HL-60/S4 (cell line): ENCODE data around the gene ANKRD66.
"Not testable (repeated sequence)": the region's sequence is repeated elsewhere in the genome, so short reads cannot be mapped to it uniquely, and the experiment has no call there.

Source experiments
- in situ Hi-C: fragments of 300-500 bp; cut with MboI; formaldehyde crosslinking; loops from 2 replicates; pipeline ENCODE4 v1.14.3; 2022; ENCODE audit warnings: low sequenced_read_pairs

Gene ANKRD66

GRCh38 chr6:46746696-46747095 lies at the start of gene ANKRD66:
Gene ANKRD66 (plus strand): TSS chr6:46746933. CDS start chr6:46751949, 5,016 bp downstream.
- in situ Hi-C loops = no loop called here

DNA sequence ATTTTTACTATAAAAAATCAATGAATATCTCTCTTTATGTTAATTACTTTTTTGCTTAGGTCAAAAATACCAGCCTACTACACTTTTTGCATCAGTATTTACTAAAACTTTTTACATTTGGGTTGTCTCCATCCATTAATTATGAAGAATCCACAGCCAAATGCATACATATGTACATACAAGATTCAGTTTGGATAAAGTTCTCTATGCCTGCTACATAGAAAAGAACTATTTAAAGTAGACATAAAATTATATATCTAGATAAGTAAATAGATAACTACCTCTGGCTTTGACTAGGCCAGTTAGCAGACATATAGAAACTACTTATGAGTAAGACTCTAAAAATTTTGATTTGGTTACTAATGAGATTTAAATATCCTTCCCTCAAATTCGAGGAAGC lies 46.8 kb upstream of the ANKRD66 start:
- in situ Hi-C loops = no loop called here

- in situ Hi-C loops = no loop called here
Measured at GRCh38 chr6:46704562-46704961, 42.2 kb upstream of the ANKRD66 start.

DNA sequence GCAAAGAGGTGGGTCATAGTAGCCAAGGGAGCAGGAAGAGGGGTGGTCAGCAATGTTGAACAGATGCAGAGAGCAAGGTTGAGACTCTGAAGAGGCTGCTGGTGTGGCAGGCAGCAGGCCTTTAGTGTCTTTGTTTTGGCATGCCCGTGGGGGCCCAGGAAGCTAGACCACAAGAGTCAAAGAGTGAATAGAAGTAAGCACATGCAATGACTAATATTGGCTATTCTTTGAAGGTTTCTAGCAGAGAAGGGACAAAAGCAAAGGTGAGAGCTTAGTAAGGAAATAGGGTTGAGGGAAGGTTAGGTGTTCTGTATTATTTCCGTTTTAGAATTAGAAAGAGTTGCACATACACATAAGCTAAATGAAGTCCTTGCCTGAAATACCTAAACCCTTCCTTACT lies 40.3 kb upstream of the ANKRD66 start:
- in situ Hi-C loops = no loop called here

DNA sequence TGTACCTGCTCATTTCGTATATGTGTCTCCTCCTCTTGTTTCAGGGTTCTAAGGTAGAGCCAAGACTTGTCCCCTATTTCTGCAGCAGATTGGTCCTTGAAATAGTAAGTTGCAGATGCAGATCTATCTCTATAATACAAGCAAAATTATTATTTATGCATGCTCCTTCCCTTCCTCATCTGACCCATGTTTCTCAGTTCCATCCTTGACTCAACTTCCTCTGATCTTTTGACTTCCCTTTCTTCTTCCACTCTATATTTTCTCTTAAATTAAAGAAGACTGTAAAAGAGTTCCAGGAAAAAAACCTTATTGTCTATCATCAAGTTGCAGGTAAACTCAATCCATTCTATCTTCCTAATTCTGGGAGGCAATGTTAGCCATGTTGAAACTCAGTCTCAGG lies 35.2 kb upstream of the ANKRD66 start:
- in situ Hi-C loops = no loop called here

GRCh38 chr6:46715141-46715540 lies 31.6 kb upstream of the ANKRD66 start:
- in situ Hi-C loops = no loop called here

DNA sequence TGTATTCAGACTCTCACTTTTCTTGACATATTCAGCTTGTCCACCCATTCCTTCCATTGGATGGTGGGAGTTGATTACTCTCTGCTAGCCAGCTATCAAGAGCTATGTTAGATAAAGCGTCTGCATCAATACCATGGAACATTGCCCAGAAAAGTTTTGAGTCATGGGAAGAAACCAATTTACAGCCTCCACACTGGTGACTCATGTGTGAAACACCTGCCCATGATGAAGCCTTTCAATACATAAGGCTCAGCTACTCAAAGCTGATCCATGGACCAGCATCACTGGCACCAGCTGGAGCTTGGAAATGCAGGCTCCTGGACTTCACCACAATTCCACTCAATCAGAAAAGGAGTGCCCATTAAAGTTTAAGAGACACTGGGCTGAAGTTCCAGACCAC lies 27.6 kb upstream of the ANKRD66 start:
- in situ Hi-C loops = no loop called here

DNA sequence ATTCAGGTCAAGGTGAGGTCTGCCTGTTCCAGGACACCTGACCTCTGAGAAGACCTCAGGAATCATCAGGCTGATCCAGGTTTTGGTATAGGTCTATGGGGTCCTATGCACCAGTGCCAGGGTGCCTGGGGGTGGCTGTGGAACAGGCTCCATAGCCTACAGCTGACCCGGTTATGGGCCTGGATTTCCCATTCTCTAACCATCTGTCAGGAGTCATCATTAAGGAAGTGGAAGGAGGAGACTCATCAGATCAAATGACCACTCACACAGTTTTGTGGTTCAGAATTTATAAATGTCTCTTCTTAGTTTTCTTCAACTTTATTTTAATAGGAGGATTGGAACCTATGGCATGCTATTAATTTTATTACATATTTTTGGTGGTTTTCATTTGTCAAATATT lies 26.3 kb upstream of the ANKRD66 start:
- in situ Hi-C loops = no loop called here

- in situ Hi-C loops = no loop called here
Measured at GRCh38 chr6:46729787-46730326, 16.9 kb upstream of the ANKRD66 start.

GRCh38 chr6:46730921-46731461 lies 15.7 kb upstream of the ANKRD66 start:
- in situ Hi-C loops = no loop called here

- in situ Hi-C loops = no loop called here
Measured at GRCh38 chr6:46733341-46733801, 13.4 kb upstream of the ANKRD66 start.

- in situ Hi-C loops = no loop called here
Measured at GRCh38 chr6:46734867-46735719, 11.6 kb upstream of the ANKRD66 start, which contains the start of gene PLA2G7. Gene PLA2G7 (minus strand): TSS chr6:46735375. CDS start chr6:46722891, 12,484 bp downstream.

DNA sequence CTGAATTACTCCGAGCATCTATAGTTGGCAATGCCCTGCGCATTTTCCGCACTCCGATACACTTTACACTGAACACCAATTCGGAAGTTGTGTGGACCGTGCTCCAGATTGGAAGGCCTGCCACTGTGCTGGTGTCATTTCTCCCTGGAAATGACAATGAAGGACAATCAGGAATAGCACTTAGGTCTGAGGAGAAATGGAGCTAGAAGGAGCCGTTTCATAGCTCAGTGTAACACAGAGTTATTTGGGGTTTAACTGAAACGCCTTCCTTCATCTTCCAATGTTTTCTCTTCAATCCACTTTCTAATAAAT lies 11.1 kb upstream of the ANKRD66 start:
- in situ Hi-C loops = no loop called here

GRCh38 chr6:46736906-46737305 lies 9.8 kb upstream of the ANKRD66 start:
- in situ Hi-C loops = no loop called here

GRCh38 chr6:46741482-46741881 lies 5.3 kb upstream of the ANKRD66 start:
- in situ Hi-C loops = no loop called here

GRCh38 chr6:46741910-46742309 lies 4.8 kb upstream of the ANKRD66 start:
- in situ Hi-C loops = no loop called here

DNA sequence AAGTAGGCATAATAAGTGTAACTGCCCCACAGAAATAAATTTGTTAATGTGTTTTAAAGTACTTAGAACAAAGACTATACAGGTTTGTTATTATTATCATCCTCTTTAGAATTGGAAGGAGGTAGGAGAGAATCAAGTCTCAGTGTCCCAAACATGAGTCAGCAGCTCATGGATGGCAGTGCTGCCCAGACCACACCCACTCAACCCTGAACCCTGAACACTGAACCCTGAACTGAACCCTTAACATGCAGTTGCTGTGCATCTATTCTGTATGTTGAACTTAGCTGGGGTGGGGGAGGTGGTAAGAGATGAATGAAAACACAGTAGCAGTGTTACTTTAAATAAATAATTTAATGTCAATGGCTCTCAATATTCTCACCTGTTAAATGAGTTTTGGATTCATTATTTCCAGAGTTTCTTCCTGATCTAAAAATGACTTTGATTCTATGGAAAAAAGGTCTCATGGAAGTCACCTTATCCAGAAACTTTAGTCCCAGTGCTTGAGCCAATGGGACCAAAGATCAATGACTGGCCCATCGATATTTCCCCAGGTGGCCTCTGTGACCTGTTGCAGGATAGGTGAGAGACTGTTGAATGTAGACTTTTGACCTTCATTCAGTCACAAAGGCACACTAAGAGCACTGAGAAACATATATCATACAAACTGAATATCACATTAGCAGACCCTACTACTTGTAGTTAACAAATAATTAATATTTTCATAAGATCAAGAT lies 3.1 kb upstream of the ANKRD66 start:
- in situ Hi-C loops = no loop called here

- in situ Hi-C loops = not testable (repeated sequence)
Measured at GRCh38 chr6:46744159-46744725, 2.5 kb upstream of the ANKRD66 start.

- in situ Hi-C loops = no loop called here
Measured at GRCh38 chr6:46745973-46746372, 760 bp upstream of the ANKRD66 start.

GRCh38 chr6:46748940-46749503 lies 2.3 kb downstream of the ANKRD66 start:
- in situ Hi-C loops = no loop called here

GRCh38 chr6:46749731-46750130 lies 3.0 kb downstream of the ANKRD66 start:
- in situ Hi-C loops = no loop called here
